Measurements from ENCODE around the gene RPS6KB2.
A peak's percentile ranks its signal among the peaks of the same experiment; 100 is the strongest.

The RPS6KB2 gene

GRCh38 chr11:67428052-67429001 is at the start of gene RPS6KB2:
RPS6KB2 (plus strand) TSS chr11:67428494; CDS start chr11:67428546, 52 bp downstream.
- peak; percentile 98 for DNase-seq (ENCODE audit: low spot score)

GRCh38 chr11:67378544-67378943 is 49.8 kb upstream of the RPS6KB2 start:
- no peak for DNase-seq (ENCODE audit: low spot score)

- no peak for DNase-seq (ENCODE audit: low spot score)
Observed at GRCh38 chr11:67379061-67380058, 48.9 kb upstream of the RPS6KB2 start.

- no peak for DNase-seq (ENCODE audit: low spot score)
Observed at GRCh38 chr11:67381244-67381972, 46.9 kb upstream of the RPS6KB2 start.

GRCh38 chr11:67382276-67383136 is 45.8 kb upstream of the RPS6KB2 start:
- peak; percentile 85 for DNase-seq (ENCODE audit: low spot score)

- peak; percentile 83 for DNase-seq (ENCODE audit: low spot score)
Observed at GRCh38 chr11:67384851-67385366, 43.4 kb upstream of the RPS6KB2 start.

- DNase-seq (ENCODE audit: low spot score): peak; percentile 61
Observed at GRCh38 chr11:67387069-67387468, 41.2 kb upstream of the RPS6KB2 start.

- no peak for DNase-seq (ENCODE audit: low spot score)
Observed at GRCh38 chr11:67387518-67387917, 40.8 kb upstream of the RPS6KB2 start.

- DNase-seq (ENCODE audit: low spot score): no peak
Observed at GRCh38 chr11:67389477-67389876, 38.8 kb upstream of the RPS6KB2 start.

- DNase-seq (ENCODE audit: low spot score): no peak
Observed at GRCh38 chr11:67390947-67391303, 37.4 kb upstream of the RPS6KB2 start.

- peak; percentile 95 for DNase-seq (ENCODE audit: low spot score)
Observed at GRCh38 chr11:67391304-67392182, 36.8 kb upstream of the RPS6KB2 start, which contains the start of gene RAD9A. RAD9A (plus strand) TSS chr11:67391986; CDS start chr11:67392045, 59 bp downstream.

GRCh38 chr11:67392183-67392715 is 36.0 kb upstream of the RPS6KB2 start:
- no peak for DNase-seq (ENCODE audit: low spot score)

GRCh38 chr11:67393437-67393836 is 34.9 kb upstream of the RPS6KB2 start:
- no peak for DNase-seq (ENCODE audit: low spot score)

- DNase-seq (ENCODE audit: low spot score): no peak
Observed at GRCh38 chr11:67393990-67394389, 34.3 kb upstream of the RPS6KB2 start.

- no peak for DNase-seq (ENCODE audit: low spot score)
Observed at GRCh38 chr11:67395555-67396258, 32.6 kb upstream of the RPS6KB2 start.

- no peak for DNase-seq (ENCODE audit: low spot score)
Observed at GRCh38 chr11:67396259-67396581, 32.1 kb upstream of the RPS6KB2 start.

GRCh38 chr11:67396587-67397389 is 31.5 kb upstream of the RPS6KB2 start:
- no peak for DNase-seq (ENCODE audit: low spot score)

- DNase-seq (ENCODE audit: low spot score): no peak
Observed at GRCh38 chr11:67397536-67397935, 30.8 kb upstream of the RPS6KB2 start.

All from Ammon's horn (tissue), 1 donor.